HG03571 (cell line): ENCODE data around the gene PET100.

ENCODE experiments used
- ATAC-seq: cut with Tn5 transposase; IDR thresholded peaks from one replicate; pipeline ENCODE4 v1.9.1; 2021; ENCODE audit not compliant: unreplicated experiment

PET100 gene

DNA sequence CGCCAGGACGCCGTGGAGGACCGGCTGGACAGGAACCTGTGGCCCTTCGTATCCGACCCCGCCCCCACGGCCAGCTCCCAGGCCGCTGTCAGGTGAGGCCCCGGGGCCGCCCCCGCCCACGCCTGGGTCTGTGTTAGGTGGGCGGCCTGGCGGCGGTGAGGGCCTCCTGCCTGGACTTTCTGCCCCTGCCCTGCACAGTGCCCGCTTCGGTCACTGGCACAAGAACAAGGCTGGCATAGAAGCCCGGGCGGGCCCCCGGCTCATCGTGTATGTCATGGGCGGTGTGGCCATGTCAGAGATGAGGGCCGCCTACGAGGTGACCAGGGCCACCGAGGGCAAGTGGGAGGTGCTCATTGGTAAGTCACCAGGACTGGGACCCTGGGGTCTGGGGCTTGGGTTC, 17.6 kb downstream of the PET100 start:
- no peak for ATAC-seq

DNA sequence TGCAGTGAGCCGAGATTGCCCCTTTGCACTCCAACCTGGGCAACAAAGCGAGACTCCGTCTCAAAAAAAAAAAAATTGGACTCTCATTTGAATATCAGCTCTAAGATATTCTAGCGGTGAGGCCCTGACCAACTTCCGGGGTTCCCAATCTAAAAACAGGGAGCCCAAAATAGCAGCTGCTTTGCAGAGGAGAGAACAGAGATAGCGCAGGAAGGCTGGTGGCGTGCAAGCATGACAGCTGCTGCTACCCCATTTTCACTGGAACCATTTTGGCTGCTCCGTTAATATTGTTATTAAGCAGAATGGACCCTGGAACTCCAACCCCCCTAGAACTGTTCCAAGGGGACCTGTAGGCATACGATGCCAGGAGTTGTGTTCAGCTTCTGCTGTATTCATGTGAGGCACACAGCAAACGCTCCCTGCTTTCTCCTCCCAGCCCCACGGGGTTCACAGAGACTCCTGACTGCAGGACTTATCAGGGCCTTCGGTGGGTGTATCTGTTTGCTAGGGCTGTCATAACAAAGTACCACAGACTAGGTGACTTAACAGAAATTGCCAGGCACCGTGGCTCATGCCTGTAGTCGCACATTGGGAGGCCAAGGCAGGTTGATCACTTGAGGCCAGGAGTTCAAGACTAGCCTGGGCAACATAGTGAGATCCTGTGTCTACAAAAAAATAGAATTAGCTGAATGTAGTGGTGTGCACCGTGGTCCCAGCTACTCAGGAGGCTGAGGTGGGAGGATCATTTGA, 18.8 kb downstream of the PET100 start:
- no peak for ATAC-seq

DNA sequence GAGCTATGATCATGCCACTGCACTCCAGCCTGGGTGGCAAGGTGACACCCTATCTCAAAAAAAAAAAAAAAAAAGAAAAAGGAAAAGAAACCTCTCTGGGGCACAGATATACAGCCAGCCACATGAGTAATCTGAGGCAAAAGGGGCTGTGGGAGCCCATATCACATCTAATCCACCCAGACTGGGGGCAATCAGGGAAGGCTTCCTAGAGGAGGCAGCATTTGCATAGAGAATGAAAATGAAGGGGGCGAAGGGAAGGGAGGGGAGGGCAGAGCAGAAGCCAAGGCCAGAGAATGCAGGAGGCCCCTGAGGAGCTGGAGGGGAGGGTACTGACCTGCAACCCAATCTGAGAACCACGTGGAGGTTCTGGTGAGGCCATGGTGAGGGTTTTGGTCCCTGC, 20.6 kb downstream of the PET100 start:
- no peak for ATAC-seq

DNA sequence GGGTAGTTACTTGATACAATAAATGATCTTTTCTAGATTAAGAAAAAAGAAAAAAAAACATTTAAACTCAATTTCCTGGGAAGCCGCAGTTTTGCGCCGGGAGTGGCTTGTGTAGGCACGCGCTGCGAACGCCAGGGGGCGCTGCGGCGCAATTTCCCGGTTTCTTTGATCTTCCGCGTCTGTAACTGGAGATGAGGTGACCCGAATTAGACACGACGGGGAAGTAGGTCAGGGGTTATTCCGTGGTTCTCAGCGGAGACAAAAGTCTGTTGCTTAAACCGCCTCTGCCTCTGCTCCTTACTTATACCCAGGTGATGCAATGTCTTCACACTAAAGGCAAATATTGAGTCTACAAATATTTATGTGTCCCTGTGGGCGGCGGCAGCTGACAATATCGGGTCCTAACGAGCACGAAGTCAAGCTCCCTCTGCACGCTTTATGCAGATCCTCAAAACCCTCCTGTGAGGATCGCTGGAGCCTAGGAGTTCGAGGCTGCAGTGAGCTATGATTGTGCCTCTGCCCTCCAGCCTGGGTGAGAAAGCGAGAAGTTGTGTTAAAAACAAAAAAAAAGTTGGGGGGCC, 22.6 kb downstream of the PET100 start:
- no peak for ATAC-seq

DNA sequence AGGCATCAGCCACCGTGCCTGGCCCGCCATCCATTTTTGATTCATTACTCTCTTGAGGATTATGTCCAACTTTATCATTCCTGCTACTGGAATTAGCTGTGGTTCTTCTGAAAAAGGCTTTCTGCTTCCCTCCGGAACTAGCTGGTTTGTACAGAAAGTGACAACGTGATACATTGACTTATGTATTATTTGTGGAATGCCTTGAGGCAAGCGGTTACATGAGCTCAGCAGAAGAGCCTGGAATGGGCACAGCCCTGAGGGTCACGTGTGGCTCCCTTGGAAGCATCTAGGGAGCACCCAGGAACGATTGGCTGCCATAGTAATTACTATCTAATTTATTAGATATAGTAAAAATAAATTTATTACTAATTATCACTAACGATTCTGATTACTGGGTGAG, 24.8 kb downstream of the PET100 start:
- no peak for ATAC-seq

DNA sequence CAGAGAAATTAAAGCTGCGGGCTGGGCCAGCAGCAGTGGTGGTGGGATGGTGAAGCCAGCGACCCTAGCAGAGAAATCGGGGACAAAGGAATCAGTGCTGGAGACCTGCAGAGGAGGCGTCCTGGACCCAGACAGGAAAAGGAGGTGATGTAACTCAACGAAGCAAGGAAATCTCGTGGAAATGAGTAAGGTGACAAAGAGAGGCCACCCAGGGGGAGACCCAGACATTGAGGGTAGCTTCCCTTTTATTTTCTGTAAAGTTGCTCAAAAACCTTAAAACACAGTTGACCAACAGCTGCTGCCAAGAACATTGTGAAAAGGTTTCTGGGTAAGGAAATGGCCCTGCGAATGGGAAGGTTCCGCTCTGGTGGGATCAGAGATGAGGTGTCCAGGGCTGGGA, 26.0 kb downstream of the PET100 start:
- ATAC-seq, result no peak

DNA sequence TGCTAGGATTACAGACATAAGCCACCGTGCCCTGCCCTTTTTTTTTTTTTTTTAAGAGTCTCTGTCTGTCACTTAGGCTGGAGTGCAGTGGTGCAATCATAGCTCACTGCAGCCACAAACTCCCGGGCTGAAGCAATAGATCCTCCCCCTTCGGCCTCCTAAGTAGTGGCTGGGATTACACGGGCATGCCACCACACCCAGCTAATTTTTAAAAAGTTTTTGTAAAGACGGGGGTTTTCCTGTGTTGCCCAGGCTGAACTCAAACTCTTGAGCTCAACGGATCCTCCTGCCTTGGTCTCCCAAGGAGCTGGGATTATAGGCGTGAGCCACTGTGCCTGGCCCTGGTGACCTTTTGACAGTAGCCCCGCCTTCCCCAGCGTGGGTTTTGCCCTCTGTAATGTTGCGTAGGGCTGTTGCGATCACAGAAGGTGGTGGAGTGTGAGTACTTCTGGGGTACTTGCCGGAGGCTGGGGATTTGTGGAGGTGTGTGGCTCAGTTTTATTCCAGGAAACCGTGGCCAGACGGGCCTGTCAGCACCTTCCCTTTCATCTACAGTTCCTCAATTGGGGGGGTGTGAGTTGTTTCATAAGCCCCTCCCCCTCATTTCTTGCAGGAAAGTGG, 27.6 kb downstream of the PET100 start:
- no peak for ATAC-seq

DNA sequence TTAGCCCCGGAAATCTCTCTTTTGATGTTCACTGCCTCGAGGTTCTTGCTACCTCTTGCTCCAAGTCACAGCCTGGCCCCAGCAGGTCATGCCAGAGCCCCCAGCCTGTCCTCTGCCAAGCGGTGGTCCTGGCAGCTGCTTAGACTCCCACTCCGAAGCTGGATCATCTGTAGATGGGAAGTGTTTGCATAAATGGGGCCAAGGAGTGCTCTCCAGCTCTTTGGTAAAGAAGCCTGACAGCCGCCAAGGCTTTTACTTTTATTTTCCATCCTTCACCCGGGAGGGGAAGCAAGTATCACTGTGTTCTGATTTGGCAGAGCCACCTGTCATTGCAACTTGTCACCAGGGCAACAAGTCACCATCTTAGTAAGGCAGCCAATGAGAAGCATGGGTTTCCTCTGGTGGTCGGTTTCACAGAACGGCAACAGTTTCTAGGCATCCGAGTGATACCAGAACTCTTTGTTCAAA, 28.7 kb downstream of the PET100 start:
- ATAC-seq, result no peak

DNA sequence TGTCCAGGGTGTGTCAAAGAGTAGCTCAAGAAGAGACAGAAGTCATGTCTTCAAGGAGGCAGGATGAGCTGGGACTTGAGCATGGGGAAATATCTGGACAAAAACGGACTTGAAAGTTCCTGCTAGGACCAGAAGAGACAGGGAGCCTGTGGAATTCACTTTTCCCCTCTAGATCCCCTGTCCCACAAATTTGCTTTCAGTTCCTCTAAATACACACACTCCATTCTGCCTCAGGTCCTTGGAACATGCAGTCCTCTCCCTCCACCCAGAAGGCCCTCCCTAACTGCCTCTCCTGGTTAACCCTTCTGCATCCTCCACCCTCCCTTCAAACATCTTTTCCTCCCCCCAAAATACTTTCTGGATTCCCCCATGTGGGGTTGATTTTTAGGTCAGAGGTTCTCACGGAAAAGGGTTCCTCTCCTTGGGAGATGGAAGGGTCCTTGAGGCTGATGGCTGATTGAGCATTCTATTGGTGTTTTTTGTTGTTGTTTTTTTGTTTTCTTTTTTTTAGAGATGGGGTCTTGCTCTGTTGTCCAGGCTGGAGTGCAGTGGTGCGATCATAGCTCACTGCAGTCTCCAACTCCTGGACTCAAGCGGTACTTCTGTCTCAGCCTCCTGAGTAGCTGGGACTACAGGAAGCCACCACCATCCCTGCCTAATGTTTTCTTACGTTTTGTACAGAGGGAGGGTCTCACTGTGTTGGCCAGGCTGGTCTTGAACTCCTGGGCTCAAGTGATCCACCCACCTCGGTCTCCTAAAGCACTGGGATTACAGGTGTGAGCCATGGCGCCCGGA, 32.3 kb downstream of the PET100 start:
- ATAC-seq, result no peak

DNA sequence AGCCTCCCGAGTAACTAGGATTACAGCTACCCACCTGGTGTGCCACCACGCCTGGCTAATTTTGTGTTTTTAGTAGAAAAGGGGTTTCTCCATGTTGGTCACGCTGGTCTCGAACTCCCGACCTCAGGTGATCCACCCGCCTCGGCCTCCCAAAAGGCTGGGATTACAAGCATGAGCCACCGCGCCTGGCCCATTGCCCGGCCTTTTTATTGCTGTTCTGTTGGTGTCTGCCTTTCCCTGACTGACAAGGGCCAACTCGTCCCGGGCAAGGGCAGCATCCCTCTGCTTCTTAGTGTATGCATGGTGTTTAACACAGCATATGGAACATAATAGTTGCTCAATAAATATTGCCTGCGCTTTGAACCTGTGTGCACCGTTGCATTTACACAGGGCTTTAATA, 33.1 kb downstream of the PET100 start:
- ATAC-seq, result no peak

DNA sequence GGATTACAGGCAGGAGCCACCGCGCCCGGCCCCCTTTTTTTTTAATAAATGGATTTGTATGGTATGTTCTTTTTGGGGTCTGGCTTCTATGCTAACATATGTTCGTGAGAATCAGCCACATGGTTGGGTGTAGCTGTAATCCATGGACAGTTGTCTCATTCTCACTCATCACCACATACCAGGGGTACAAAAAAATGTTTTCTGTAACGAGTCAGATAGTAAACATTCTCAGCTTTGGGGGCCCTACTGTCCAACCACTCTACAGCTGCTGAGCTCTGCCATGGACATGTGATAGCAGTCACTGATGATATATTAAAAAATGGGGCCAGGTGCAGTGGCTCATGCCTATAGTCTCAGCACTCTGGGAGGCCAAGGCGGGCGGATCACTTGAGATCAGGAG, 34.1 kb downstream of the PET100 start:
- no peak for ATAC-seq

DNA sequence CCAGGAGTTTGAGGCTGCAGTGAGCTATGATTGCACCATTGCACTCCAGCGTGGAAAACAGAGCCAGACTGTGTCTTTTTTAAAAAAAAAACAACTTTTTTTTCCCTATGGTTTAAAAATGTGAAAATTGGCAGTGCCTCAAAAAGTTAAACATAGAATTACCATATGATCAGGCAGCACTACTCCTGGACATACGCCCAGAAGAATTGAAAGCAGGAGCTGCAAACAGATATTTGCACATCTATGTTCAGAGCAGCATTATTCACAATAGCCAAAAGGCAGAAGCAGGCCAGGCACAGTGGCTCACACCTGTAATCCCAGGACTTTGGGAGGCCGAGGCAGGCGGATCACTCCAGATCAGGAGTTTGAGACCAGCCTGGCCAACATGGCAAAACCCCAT, 35.5 kb downstream of the PET100 start:
- ATAC-seq, result no peak

DNA sequence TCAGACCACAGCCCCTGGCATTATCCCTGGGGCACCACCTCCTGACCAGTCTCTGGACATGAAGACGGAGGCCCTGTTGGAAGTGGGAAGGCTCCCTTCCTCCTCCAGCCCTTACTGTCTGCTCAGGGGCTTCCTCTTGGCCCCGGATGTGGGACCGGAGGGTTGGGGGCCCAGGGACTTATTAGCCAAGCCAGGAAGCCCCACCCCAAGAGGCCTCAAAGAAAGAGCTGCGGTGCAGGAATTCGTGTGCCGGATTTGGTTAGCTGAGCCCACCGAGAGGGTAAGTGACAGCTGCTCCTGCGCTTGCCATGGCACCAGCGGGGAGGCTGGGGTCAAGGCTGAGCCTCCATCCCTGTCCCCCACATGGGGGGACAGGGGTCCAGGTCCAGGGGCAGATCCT, 39.2 kb downstream of the PET100 start, which contains the start of gene RETN:
Gene RETN, plus strand, starts transcription at position 208 of the 400 bp plus-strand sequence. CDS start 278 bp downstream, outside the sequence.
- ATAC-seq, result no peak

DNA sequence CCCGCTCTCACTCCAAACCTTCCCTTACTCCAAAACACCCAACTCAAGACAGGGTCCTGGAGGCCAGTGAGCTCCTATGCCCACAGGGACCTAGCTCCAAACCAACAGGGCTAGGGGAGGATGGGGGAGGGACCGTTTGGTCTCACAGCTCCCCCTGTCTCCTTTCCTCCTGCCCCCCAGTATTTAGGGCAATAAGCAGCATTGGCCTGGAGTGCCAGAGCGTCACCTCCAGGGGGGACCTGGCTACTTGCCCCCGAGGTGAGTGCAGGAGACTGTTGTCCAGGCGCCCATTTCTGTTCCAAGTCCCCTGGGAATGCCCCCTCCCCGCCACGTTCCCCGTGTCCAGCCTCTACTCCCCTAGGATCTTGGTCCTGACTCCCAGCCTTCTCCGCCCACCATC, 40.0 kb downstream of the PET100 start:
- ATAC-seq, result no peak

DNA sequence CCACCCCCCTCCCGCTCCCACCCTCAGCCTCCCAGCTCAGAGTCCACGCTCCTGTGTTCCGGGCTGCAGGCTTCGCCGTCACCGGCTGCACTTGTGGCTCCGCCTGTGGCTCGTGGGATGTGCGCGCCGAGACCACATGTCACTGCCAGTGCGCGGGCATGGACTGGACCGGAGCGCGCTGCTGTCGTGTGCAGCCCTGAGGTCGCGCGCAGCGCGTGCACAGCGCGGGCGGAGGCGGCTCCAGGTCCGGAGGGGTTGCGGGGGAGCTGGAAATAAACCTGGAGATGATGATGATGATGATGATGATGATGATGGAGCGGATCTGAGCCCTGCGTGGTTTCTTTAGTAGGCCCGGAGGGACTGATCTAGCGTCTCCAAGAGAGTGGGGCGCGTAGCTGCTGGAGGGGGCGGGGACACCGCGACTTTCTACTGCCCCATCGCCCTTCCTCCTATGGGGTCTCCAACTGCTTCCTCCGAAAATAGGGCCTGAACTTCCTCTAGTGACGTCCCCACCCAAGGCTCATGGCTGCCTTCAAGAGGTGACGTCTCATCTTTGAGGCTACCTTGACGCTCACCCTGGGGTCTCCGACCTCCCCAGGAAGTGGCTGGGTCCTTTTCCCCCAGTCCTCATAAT, 40.7 kb downstream of the PET100 start:
- ATAC-seq, result no peak

DNA sequence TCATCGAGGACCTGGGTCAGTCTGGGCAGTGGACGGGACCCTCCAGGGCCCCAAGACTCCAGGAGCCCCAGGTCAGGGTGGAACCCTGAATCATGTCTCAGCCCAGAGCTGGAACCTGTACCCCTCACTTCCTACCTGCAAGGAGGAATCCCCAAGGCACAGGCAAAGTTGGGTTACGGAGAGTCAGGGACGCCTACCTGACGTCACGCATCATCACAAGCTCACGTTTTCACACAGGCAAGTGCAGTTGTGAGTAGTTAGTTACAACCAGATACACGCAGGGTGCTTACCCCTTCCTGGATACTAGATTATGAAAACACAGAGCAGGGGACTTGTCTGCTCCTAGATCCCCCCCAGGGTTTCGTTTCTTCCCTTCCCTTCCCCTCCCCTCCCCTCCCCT, 41.2 kb downstream of the PET100 start:
- ATAC-seq, result no peak

DNA sequence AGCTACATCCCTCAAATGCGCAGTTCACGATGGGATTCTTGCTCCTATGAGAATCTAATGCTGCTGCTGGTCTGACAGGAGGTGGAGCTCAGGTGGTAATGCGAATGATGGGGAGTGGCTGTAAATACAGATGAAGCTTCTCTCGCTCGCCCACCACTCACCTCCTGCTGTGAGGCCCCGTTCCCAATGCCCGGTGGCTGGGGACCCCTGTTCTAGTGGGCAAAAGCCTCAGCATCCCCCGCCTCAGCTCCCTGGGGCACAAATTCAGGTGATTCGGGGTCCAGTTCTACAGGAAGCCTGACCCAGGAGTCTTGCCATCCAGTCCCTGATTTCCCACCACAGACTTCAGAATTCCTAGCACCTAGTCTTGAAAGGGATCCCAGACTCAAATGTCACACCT, 42.9 kb downstream of the PET100 start:
- no peak for ATAC-seq

DNA sequence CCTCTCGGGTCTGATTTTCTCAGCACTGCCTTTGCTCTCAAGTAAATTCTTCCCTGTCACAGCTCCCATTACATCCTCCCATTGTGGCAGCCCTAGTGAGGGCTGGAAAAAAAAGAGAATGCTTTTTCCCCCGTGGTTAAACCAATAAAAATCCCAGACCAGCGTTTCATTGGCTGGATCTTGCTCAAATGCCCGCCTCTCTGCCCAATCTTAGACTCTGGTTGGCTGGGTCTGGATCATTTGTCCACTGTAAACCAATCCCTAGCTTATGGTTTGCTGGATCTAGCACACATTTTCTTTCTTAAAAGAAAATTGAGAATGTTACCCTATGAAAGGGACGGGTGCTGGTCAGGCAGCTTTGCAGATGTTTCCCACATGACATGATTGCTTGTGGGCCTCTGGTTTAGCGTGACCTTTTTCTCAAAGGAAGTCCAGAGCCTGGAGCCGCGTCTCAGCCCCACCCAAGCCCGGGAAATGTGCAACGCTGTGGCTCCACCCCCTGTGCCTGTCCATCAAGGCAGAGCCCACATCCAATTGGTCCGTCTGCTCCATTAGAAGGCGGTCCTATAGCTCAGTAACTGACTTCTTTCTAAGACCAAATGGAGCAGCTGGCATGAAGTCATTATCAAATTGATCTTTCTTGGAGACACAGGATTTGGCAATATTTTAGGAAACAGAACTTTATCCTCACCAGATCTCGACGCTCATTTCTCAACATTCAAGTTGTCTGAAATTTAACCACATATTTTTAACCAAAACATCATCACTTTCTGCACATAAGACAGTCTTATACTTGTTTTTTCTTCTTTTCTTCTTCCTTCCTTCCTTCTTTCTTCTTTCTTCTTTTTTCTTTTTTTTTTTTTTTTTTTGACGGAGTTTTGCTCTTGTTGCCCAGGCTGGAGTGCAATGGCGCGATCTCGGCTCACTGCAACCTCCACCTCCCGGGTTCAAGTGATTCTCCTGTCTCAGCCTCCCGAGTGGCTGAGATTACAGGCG, 44.7 kb downstream of the PET100 start:
- no peak for ATAC-seq

DNA sequence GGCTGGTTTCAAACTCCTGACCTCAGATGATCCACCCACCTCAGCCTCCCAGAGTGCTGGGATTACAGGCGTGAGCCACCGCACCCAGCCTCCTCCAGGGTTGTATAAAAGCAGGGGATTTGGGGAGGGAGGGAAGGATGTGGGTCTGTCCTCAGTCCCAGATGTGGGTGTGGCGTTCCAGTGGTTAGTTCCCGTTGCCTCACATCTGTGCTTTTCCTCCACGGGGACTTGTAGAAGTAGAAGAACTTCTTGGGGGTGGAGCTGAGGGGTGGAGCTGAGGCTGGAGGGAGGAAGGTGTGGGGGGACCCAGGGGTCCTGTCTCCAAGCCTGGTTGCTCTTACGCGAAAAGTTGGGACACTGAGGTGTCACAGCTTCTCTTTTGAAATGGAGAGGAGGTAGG, 46.8 kb downstream of the PET100 start:
- no peak for ATAC-seq

DNA sequence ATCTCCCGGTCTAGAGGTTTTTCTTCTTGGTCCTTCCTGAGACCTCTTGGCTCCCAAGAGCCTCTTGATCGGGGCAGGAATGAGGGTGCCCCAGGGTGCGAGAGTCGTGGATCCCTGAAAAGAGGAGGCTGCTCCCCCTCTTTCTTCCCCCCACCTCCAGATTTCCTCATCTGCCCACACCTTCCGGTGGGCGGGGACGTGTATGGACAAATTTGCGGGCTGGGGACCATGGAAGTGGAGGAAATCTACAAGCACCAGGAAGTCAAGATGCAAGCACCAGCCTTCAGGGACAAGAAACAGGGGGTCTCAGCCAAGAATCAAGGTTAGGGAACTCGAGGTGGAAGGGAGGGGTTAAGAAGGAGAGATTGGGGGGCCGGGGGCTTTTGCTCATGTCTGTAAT, 47.3 kb downstream of the PET100 start, which contains the start of gene MCEMP1:
Gene MCEMP1, plus strand, starts transcription at position 237 of the 400 bp plus-strand sequence. Its CDS starts 31 bp downstream, at position 268.
- ATAC-seq, result no peak
